OCI-LY7 (cell line): Measurements from ENCODE around the gene TCF20. TPM values are rescaled to one million over a fixed set of nuclear protein-coding genes. Genes with fewer than 3 reads are reported as not detected.

Experiments used
- BruUV-seq: library from RNA; stranded (reverse); fragments of 400-500 nt; replicated peaks from 2 replicates; lab custom pipeline; 2021; lab: Mats Ljungman, UMichigan
- CTCF ChIA-PET: fragments of 300-600 bp; sonication (Branson Sonifier 250); formaldehyde crosslinking; loops from one replicate; lab custom pipeline; 2022; ENCODE audit warnings: antibody characterized with exemption; ENCODE audit not compliant: unreplicated experiment; lab: Charles Lee
- POLR2A ChIA-PET: fragments of 300-600 bp; sonication (Branson Sonifier 250); formaldehyde crosslinking; loops from one replicate; lab custom pipeline; 2022; ENCODE audit warnings: antibody characterized with exemption; lab: Charles Lee
- DNase-seq: peaks from one replicate; pipeline ENCODE4 v3.0.0-alpha.2; 2015; ENCODE audit warnings: low spot score
- H2AFZ ChIP-seq: fragments of 200-600 bp; sonication (generic), shearing (Covaris generic); 2 replicates; pipeline ENCODE4 v1.6.1; 2014; ENCODE audit warnings: mild to moderate bottlenecking, antibody characterized with exemption, low read length, moderate library complexity
- H3K27ac ChIP-seq: fragments of 200-600 bp; sonication (generic); 2 replicates; pipeline ENCODE4 v1.5.1; 2014; ENCODE audit warnings: mixed run types, low read depth, mild to moderate bottlenecking, moderate library complexity, low read length, inconsistent platforms; ENCODE audit not compliant: poor library complexity, severe bottlenecking
- H3K36me3 ChIP-seq: fragments of 200-600 bp; sonication (generic); 2 replicates; pipeline ENCODE4 v1.6.1; 2014; ENCODE audit warnings: mild to moderate bottlenecking, antibody characterized with exemption, low read length, moderate library complexity, mixed read lengths; ENCODE audit not compliant: insufficient read depth
- H3K4me1 ChIP-seq: fragments of 200-600 bp; sonication (generic); 2 replicates; pipeline ENCODE4 v1.5.1; 2014; ENCODE audit warnings: mild to moderate bottlenecking, low read length; ENCODE audit not compliant: insufficient read depth, poor library complexity, severe bottlenecking
- H3K4me2 ChIP-seq: fragments of 200-600 bp; sonication (generic); 2 replicates; pipeline ENCODE4 v1.6.1; 2014; ENCODE audit warnings: mild to moderate bottlenecking, low read length
- H3K4me3 ChIP-seq: fragments of 200-600 bp; sonication (generic); 2 replicates; pipeline ENCODE4 v1.5.1; 2014; ENCODE audit warnings: mild to moderate bottlenecking, low read depth, low read length; ENCODE audit not compliant: poor library complexity, severe bottlenecking
- H3K79me2 ChIP-seq: fragments of 200-600 bp; sonication (generic); 2 replicates; pipeline ENCODE4 v1.6.1; 2016; ENCODE audit warnings: low read depth, mild to moderate bottlenecking, low read length, moderate library complexity, mixed read lengths; ENCODE audit not compliant: insufficient read depth
- H3K9me2 ChIP-seq: fragments of 200-600 bp; sonication (generic); 2 replicates; pipeline ENCODE4 v1.6.1; 2016; ENCODE audit warnings: mild to moderate bottlenecking, low read length, mixed read lengths; ENCODE audit not compliant: insufficient read depth
- H3K9me3 ChIP-seq: fragments of 200-600 bp; sonication (generic); 2 replicates; pipeline ENCODE4 v1.6.1; 2014; ENCODE audit warnings: mild to moderate bottlenecking, mixed run types, low read length, mixed read lengths
- H4K20me1 ChIP-seq: fragments of 200-600 bp; sonication (generic); 2 replicates; pipeline ENCODE4 v1.6.1; 2014; ENCODE audit warnings: mild to moderate bottlenecking, antibody characterized with exemption, low read length, moderate library complexity, mixed read lengths; ENCODE audit not compliant: insufficient read depth
- EZH2phosphoT487 ChIP-seq: fragments of 200-600 bp; sonication (generic); IDR thresholded peaks from 2 replicates; pipeline ENCODE4 v1.6.1; 2018; ENCODE audit warnings: low read depth, borderline replicate concordance, mild to moderate bottlenecking, mixed run types, antibody characterized with exemption, low read length, moderate library complexity, mixed read lengths
- intact Hi-C: fragments of 100-400 bp; cut with micrococcal nuclease; formaldehyde crosslinking; loops from one replicate; pipeline ENCODE4 v1.10.0; 2022; ENCODE audit not compliant: unreplicated experiment
- total RNA-seq, 2 experiments: library from RNA; depleted of rRNA in 1 of 2; stranded (reverse); fragments of >200 nt in 1 of 2; shearing (Covaris generic) in 1 of 2; gene quantifications; 2 replicates each; pipeline ENCODE4 v1.2.3, GENCODE V29; 2014 to 2022
- TF ChIP-seq, protein P1 (sequence below): fragments of 200-600 bp; sonication (generic); conservative IDR thresholded peaks from 2 replicates; pipeline ENCODE4 v1.5.1; 2014; ENCODE audit warnings: mild to moderate bottlenecking, antibody characterized with exemption, low read length, moderate library complexity, mixed read lengths

The TCF20 gene
- total RNA-seq, 2 experiments from 2014 or later = 56.0 to 71.1 TPM

DNA sequence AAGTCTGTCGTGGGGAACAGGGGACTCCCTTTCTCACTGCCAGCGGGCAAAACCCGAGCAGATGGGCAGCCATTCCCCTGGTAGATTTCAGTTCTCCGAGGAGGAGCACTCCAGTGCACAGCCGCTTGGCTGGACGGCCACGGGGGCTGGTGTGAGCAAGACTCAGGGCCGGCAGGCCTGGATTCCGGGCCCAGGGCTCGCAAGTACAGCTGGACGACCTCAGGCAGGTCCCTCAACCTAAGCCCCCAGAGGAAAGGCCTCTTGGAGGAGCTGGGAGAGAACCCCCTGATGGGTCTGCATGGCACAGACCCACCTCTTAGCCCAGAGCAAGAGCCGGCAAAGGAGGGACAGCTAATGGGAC, 31.3 kb upstream of the TCF20 start:
- Histone ChIP-seq H4K20me1 (no peaks in the 10 kb centered on the region), H3K4me1 (peaks cover 64% of the 10 kb centered on the region), H3K9me3 (no peaks in the 10 kb centered on the region), H3K9me2 (no peaks in the 10 kb centered on the region), H3K4me2 (peak overlapping the region; percentile 91), H3K79me2 (no peaks in the 10 kb centered on the region), H3K4me3 (no peak overlapping the region), H3K36me3 (no peaks in the 10 kb centered on the region), H3K27ac (peak overlapping the region; percentile 83), H2AFZ (no peak overlapping the region)
- no peak for DNase-seq
- POLR2A ChIA-PET = no interaction called here
- CTCF ChIA-PET = interaction anchor here (1.6 kb wide), 1 partner anchor 14 kb away, joined by 3 read pairs; no protein-coding TSS in a partner anchor
- intact Hi-C loops = no loop called here
- no TSS peak for BruUV-seq
- TF ChIP-seq, protein P1, sequence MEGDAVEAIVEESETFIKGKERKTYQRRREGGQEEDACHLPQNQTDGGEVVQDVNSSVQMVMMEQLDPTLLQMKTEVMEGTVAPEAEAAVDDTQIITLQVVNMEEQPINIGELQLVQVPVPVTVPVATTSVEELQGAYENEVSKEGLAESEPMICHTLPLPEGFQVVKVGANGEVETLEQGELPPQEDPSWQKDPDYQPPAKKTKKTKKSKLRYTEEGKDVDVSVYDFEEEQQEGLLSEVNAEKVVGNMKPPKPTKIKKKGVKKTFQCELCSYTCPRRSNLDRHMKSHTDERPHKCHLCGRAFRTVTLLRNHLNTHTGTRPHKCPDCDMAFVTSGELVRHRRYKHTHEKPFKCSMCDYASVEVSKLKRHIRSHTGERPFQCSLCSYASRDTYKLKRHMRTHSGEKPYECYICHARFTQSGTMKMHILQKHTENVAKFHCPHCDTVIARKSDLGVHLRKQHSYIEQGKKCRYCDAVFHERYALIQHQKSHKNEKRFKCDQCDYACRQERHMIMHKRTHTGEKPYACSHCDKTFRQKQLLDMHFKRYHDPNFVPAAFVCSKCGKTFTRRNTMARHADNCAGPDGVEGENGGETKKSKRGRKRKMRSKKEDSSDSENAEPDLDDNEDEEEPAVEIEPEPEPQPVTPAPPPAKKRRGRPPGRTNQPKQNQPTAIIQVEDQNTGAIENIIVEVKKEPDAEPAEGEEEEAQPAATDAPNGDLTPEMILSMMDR = no peak
- TF ChIP-seq EZH2phosphoT487 = no peak

DNA sequence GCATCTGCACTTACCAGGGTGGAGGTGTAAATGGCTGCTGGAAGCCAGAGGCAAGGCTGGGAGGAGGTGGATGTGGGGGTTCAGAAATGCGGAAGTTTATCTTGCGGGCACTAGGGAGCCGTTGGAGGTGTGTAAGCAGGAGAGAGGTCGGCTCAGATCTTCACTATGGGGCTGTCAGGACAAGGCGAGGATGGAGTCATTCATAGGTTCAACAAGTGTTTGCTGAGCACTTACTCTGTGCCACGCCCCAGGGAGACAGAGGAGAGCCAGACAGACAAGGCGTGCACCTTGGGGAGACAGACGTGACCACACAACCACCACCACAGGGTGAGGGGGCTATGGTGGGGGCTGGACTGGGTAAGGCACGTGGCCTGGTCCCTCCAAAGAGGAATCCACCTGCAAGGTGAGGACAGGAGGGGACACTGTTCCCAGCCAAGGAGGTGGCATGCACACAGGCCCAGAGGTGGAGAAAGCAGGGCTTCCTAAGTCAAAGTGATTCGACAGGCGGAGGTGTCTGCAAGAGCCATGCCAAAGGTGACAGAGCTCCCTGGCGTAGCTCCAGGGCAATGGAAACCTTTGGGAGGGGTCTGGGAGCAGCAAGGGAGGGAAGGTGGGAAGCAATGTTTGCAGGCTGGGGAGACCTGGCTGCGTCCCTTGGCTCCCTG, 30.8 kb upstream of the TCF20 start:
- no peaks in the 10 kb centered on the region for H3K9me3 ChIP-seq
- ChIA-PET POLR2A (interaction anchor here (0.7 kb wide), 1 partner anchor 207 kb away, joined by 3 read pairs; no protein-coding TSS in a partner anchor), CTCF (interaction anchor here (1.6 kb wide), 1 partner anchor 13 kb away, joined by 3 read pairs; no protein-coding TSS in a partner anchor)
- no peaks in the 10 kb centered on the region for H3K9me2 ChIP-seq
- no peaks in the 10 kb centered on the region for H3K79me2 ChIP-seq
- TF ChIP-seq EZH2phosphoT487 = no peak
- TF ChIP-seq, protein P1 = no peak
- intact Hi-C loops = no loop called here
- peaks cover 69% of the 10 kb centered on the region for H3K4me1 ChIP-seq
- H4K20me1 ChIP-seq = no peaks in the 10 kb centered on the region
- DNase-seq = no peak
- no TSS peak for BruUV-seq
- no peaks in the 10 kb centered on the region for H3K36me3 ChIP-seq
- H3K27ac ChIP-seq = peak overlapping the region; percentile 83
- H3K4me2 ChIP-seq = peak overlapping the region; percentile 91
- peak overlapping the region; percentile 6; the same call in 1 of the 2 replicates for H2AFZ ChIP-seq
- H3K4me3 ChIP-seq = peak overlapping the region; percentile 58
